ENCODE measurements around the gene RPN1. TPM values are rescaled to one million over a fixed set of nuclear protein-coding genes. Genes with fewer than 3 reads are reported as not detected.
A peak's percentile ranks its signal among the peaks of the same experiment; 100 is the strongest.

Gene RPN1
- total RNA-seq (2014; rRNA removed; shearing (Covaris generic); ENCODE audit: low replicate concordance): 164 and 176 TPM in 2 replicates

GRCh38 chr3:128650096-128651050 is at the start of gene RPN1:
Gene RPN1, minus strand, starts transcription at chr3:128650818. Its CDS starts 18 bp downstream, at chr3:128650800.
- Histone ChIP-seq H3K4me1 (ENCODE audit: low read length) (peaks cover 14% of the 10 kb centered on the region), H3K4me3 (ENCODE audit: low read length) (peak within 1 kb of the TSS; percentile 84), H2AFZ (ENCODE audit: low read length) (peak within 1 kb of the TSS; percentile 96), H3K27me3 (ENCODE audit: low read length) (no peaks in the 10 kb centered on the region), H3K27ac (ENCODE audit: low read length) (peak within 1 kb of the TSS; percentile 22), H3K36me3 (ENCODE audit: insufficient read depth, low read length) (peaks cover 10% of the 10 kb centered on the region; the same call in 1 of the 2 replicates), H3K4me2 (ENCODE audit: low read depth, low read length, poor library complexity, severe bottlenecking) (peak within 1 kb of the TSS; percentile 87), H3K9me2 (replicated peaks; ENCODE audit: insufficient read depth, low read length) (no peaks in the 10 kb centered on the region), H3K79me2 (ENCODE audit: low read length) (peaks cover 53% of the 10 kb centered on the region), H3K9ac (ENCODE audit: low read length) (peak within 1 kb of the TSS; percentile 99), H3K9me3 (ENCODE audit: low read length) (no peaks in the 10 kb centered on the region), H4K20me1 (ENCODE audit: insufficient read depth, low read depth, low read length) (peaks cover 15% of the 10 kb centered on the region; the same call in 1 of the 2 replicates)
- peak; percentile 98 for DNase-seq

DNA sequence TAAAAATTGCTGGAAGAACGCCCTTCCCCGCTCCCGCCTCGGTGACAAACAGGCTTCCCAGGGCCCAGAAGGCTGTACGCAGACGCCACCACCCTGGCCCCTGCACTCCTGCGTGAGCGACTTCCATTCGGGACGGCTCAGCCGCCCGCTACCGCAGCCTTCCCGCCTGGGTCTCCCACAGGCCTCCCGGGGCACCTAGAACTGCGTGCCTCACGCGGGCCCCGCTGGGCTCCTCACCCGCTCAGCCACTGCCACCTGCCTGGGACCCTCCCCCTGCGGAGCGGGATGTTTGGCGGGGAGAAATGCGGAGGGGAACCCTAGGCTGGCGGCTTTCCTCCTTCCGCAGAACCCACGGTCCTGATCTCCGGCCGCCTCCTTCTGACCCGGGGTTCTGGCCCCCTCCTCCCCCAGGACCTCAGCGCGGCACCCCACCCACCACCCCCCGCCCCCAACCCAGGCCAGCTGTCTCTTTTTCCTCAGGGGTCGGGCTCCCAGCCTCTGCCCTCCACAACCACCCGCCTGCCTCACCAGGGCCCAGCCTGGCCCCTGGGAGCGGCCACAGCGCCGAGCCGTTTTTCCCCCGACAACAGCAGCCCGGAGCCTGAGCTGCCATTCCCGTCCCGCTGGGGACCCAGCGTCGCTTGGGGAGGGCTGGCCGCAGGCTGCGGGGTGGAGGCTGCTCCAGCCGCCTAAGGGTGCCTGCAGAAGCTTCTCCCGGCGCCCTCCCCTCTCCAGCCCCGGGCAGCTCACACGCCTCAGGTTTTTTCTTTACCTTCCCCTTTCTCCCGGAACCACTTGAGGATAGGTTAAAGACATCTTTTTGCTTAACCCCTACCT is 47.8 kb upstream of the RPN1 start:
- Histone ChIP-seq H3K4me3 (ENCODE audit: low read length) (no peak overlapping the region), H3K27ac (ENCODE audit: low read length) (no peak overlapping the region), H3K9ac (ENCODE audit: low read length) (no peak overlapping the region), H3K9me3 (ENCODE audit: low read length) (no peaks in the 10 kb centered on the region), H4K20me1 (ENCODE audit: insufficient read depth, low read depth, low read length) (no peaks in the 10 kb centered on the region), H3K27me3 (ENCODE audit: low read length) (no peaks in the 10 kb centered on the region), H3K36me3 (ENCODE audit: insufficient read depth, low read length) (no peaks in the 10 kb centered on the region), H3K4me1 (ENCODE audit: low read length) (peaks cover 5% of the 10 kb centered on the region), H3K79me2 (ENCODE audit: low read length) (no peaks in the 10 kb centered on the region), H3K9me2 (replicated peaks; ENCODE audit: insufficient read depth, low read length) (no peaks in the 10 kb centered on the region), H3K4me2 (ENCODE audit: low read depth, low read length, poor library complexity, severe bottlenecking) (no peak overlapping the region), H2AFZ (ENCODE audit: low read length) (no peak overlapping the region)
- DNase-seq: no peak

DNA sequence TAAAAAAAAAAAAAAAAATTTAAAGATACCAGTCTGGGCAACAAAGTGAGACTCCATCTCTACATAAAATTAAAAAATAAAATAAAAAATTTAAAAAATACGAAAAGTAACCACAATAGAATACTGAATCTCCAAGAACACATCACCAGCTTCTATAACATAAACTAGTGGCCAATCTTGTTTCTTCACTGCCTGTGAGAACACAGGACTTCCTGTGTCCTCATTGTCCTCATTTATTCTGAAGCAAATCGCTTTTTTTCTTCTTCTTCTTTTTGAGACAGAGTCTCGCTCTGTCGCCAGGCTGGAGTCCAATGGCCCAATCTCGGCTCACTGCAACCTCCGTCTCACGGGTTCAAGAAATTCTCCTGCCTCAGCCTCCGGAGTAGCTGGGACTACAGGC is 46.7 kb upstream of the RPN1 start:
- no peak overlapping the region for H2AFZ ChIP-seq (ENCODE audit: low read length)
- no peaks in the 10 kb centered on the region for H4K20me1 ChIP-seq (ENCODE audit: insufficient read depth, low read depth, low read length)
- H3K27me3 ChIP-seq (ENCODE audit: low read length): no peaks in the 10 kb centered on the region
- H3K9me2 ChIP-seq (replicated peaks; ENCODE audit: insufficient read depth, low read length): no peaks in the 10 kb centered on the region
- peaks cover 5% of the 10 kb centered on the region for H3K4me1 ChIP-seq (ENCODE audit: low read length)
- no peaks in the 10 kb centered on the region for H3K36me3 ChIP-seq (ENCODE audit: insufficient read depth, low read length)
- H3K79me2 ChIP-seq (ENCODE audit: low read length): no peaks in the 10 kb centered on the region
- no peak overlapping the region for H3K4me3 ChIP-seq (ENCODE audit: low read length)
- H3K4me2 ChIP-seq (ENCODE audit: low read depth, low read length, poor library complexity, severe bottlenecking): no peak overlapping the region
- no peak for DNase-seq
- no peak overlapping the region for H3K9ac ChIP-seq (ENCODE audit: low read length)
- no peak overlapping the region for H3K27ac ChIP-seq (ENCODE audit: low read length)
- H3K9me3 ChIP-seq (ENCODE audit: low read length): no peaks in the 10 kb centered on the region

GRCh38 chr3:128693696-128694095 is 43.1 kb upstream of the RPN1 start:
- H3K9me2 ChIP-seq (replicated peaks; ENCODE audit: insufficient read depth, low read length): no peaks in the 10 kb centered on the region
- H3K36me3 ChIP-seq (ENCODE audit: insufficient read depth, low read length): no peaks in the 10 kb centered on the region
- no peaks in the 10 kb centered on the region for H3K9me3 ChIP-seq (ENCODE audit: low read length)
- H3K4me1 ChIP-seq (ENCODE audit: low read length): no peaks in the 10 kb centered on the region
- H3K27me3 ChIP-seq (ENCODE audit: low read length): no peaks in the 10 kb centered on the region
- no peak overlapping the region for H2AFZ ChIP-seq (ENCODE audit: low read length)
- no peak overlapping the region for H3K4me3 ChIP-seq (ENCODE audit: low read length)
- no peaks in the 10 kb centered on the region for H3K79me2 ChIP-seq (ENCODE audit: low read length)
- H3K27ac ChIP-seq (ENCODE audit: low read length): no peak overlapping the region
- H4K20me1 ChIP-seq (ENCODE audit: insufficient read depth, low read depth, low read length): no peaks in the 10 kb centered on the region
- no peak for DNase-seq
- no peak overlapping the region for H3K9ac ChIP-seq (ENCODE audit: low read length)
- H3K4me2 ChIP-seq (ENCODE audit: low read depth, low read length, poor library complexity, severe bottlenecking): no peak overlapping the region

DNA sequence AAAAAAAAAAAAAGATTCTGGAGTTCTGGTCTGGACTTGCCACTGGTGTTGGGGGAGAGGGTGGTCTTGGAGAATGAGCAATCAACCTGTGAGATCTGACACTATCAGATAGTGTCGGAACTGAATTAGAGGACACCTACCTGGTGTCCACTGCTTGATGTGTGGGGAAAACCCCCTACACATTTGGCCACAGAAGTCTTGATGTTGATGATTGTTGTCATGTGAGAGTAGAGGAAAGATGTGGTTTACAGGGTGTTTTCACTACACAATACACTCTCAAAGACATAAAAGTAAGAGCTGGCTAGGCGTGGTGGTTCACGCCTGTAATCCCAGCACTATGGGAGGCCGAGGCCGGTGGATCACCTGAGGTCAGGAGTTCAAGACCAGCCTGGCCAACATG is 38.4 kb upstream of the RPN1 start:
- no peak overlapping the region for H3K4me2 ChIP-seq (ENCODE audit: low read depth, low read length, poor library complexity, severe bottlenecking)
- no peak overlapping the region for H3K27ac ChIP-seq (ENCODE audit: low read length)
- H3K9ac ChIP-seq (ENCODE audit: low read length): no peak overlapping the region
- no peaks in the 10 kb centered on the region for H4K20me1 ChIP-seq (ENCODE audit: insufficient read depth, low read depth, low read length)
- no peak overlapping the region for H2AFZ ChIP-seq (ENCODE audit: low read length)
- no peaks in the 10 kb centered on the region for H3K4me1 ChIP-seq (ENCODE audit: low read length)
- H3K4me3 ChIP-seq (ENCODE audit: low read length): no peak overlapping the region
- H3K9me3 ChIP-seq (ENCODE audit: low read length): no peaks in the 10 kb centered on the region
- no peak for DNase-seq
- H3K27me3 ChIP-seq (ENCODE audit: low read length): no peaks in the 10 kb centered on the region
- no peaks in the 10 kb centered on the region for H3K36me3 ChIP-seq (ENCODE audit: insufficient read depth, low read length)
- H3K9me2 ChIP-seq (replicated peaks; ENCODE audit: insufficient read depth, low read length): no peaks in the 10 kb centered on the region
- no peaks in the 10 kb centered on the region for H3K79me2 ChIP-seq (ENCODE audit: low read length)

DNA sequence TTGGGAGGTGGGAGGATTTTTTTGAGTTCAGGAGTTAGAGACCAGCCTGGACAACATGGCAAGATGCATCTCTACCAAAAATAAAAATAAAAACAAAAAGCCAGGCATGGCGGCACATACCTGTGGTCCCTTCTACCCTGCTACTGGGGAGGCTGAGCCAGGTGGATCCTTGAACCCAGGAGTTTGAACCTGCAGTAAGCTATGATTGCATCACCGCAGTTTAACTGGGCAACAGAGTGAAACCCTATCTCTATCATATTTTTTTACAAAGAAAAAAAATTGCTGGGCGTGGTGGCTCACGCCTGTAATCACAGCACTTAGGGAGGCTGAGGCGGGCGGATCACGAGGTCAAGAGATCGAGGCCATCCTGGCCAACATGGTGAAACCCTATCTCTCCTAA is 35.8 kb upstream of the RPN1 start:
- H3K79me2 ChIP-seq (ENCODE audit: low read length): no peaks in the 10 kb centered on the region
- no peaks in the 10 kb centered on the region for H3K9me3 ChIP-seq (ENCODE audit: low read length)
- H3K4me3 ChIP-seq (ENCODE audit: low read length): no peak overlapping the region
- H2AFZ ChIP-seq (ENCODE audit: low read length): no peak overlapping the region
- no peaks in the 10 kb centered on the region for H4K20me1 ChIP-seq (ENCODE audit: insufficient read depth, low read depth, low read length)
- H3K4me2 ChIP-seq (ENCODE audit: low read depth, low read length, poor library complexity, severe bottlenecking): no peak overlapping the region
- no peaks in the 10 kb centered on the region for H3K9me2 ChIP-seq (replicated peaks; ENCODE audit: insufficient read depth, low read length)
- no peaks in the 10 kb centered on the region for H3K36me3 ChIP-seq (ENCODE audit: insufficient read depth, low read length)
- H3K4me1 ChIP-seq (ENCODE audit: low read length): peaks cover 5% of the 10 kb centered on the region
- no peak for DNase-seq
- no peaks in the 10 kb centered on the region for H3K27me3 ChIP-seq (ENCODE audit: low read length)
- no peak overlapping the region for H3K27ac ChIP-seq (ENCODE audit: low read length)
- no peak overlapping the region for H3K9ac ChIP-seq (ENCODE audit: low read length)

DNA sequence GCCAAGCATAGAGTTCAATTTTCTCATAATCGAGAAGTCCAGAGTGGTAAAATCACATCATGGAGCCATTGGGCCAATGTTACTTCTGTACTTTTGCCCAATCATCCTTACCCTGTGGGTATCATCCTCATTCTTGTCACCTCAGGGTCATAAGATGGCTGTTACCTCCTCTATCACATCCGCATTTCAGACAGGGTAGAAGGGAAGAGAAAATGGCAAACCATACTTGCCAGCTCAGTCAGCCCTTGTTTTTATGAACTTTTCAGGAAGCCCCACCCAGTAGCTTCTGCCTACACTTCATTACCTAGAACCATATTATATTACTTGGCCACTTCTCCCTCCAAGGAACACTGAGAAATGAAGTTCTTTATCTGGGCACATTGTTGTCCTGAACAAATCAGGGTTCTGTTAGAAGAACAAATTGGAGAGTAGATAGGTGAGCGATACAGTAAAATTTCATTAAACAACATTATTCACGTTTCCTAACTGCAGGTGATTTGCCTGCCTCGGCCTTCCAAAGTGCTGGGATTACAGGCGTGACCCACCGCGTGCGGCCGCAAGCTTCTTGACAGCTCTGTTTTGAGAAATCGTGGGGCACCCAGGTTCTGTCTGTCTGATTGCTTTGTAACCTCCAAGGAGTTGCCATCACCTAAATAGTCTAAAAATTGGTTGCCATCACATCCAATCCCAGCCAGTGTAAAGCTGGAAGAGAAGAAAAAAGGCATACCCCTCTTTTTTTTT is 34.5 kb upstream of the RPN1 start:
- Histone ChIP-seq H3K36me3 (ENCODE audit: insufficient read depth, low read length) (no peaks in the 10 kb centered on the region), H2AFZ (ENCODE audit: low read length) (no peak overlapping the region), H3K9me2 (replicated peaks; ENCODE audit: insufficient read depth, low read length) (no peaks in the 10 kb centered on the region), H3K4me3 (ENCODE audit: low read length) (no peak overlapping the region), H3K9ac (ENCODE audit: low read length) (no peak overlapping the region), H3K4me2 (ENCODE audit: low read depth, low read length, poor library complexity, severe bottlenecking) (no peak overlapping the region), H3K27me3 (ENCODE audit: low read length) (no peaks in the 10 kb centered on the region), H3K4me1 (ENCODE audit: low read length) (peaks cover 11% of the 10 kb centered on the region), H3K79me2 (ENCODE audit: low read length) (no peaks in the 10 kb centered on the region), H3K9me3 (ENCODE audit: low read length) (no peaks in the 10 kb centered on the region), H4K20me1 (ENCODE audit: insufficient read depth, low read depth, low read length) (no peaks in the 10 kb centered on the region), H3K27ac (ENCODE audit: low read length) (no peak overlapping the region)
- DNase-seq: no peak
